ENCODE results near the gene NFYC.

NFYC gene

GRCh38 chr1:40802742-40803113, 111.2 kb downstream of the NFYC start (continued):
- TF ChIP-seq ZBTB17 (tag by site-specific recombination; IDR thresholded peaks at IDR 0.05), result no peak

- Histone ChIP-seq H3K9me3 (ENCODE audit: control insufficient read depth, insufficient read depth, low read depth, low read length) (no peaks in the 10 kb centered on the region), H3K4me3 (ENCODE audit: low read depth, low read length) (no peak overlapping the region), H3K36me3 (ENCODE audit: control insufficient read depth in 2 of 2, insufficient read depth in 1 of 2, low read length in 2 of 2) (no peaks in the 10 kb centered on the region), H3K27ac (ENCODE audit: extremely low read depth, low read depth, low read length) (no peak overlapping the region), H3K4me1 (ENCODE audit: control insufficient read depth, insufficient read depth, low read length) (no peaks in the 10 kb centered on the region)
- POLR2A ChIA-PET, result no interaction called here
- CTCF ChIA-PET, result no interaction called here
- TF ChIP-seq ZNF138 (tag by site-specific recombination; IDR thresholded peaks at IDR 0.05; ENCODE audit: borderline replicate concordance) (no peak), ZNF558 (tag by site-specific recombination; IDR thresholded peaks at IDR 0.05) (no peak), ZNF501 (tag by site-specific recombination; IDR thresholded peaks at IDR 0.05) (no peak), ZNF513 (tag by site-specific recombination; IDR thresholded peaks at IDR 0.05) (no peak), ZNF214 (tag by site-specific recombination; IDR thresholded peaks at IDR 0.05; ENCODE audit: borderline replicate concordance) (no peak), ZNF311 (tag by site-specific recombination; IDR thresholded peaks at IDR 0.05; ENCODE audit: borderline replicate concordance) (no peak)
- TF ChIP-seq, protein P1, sequence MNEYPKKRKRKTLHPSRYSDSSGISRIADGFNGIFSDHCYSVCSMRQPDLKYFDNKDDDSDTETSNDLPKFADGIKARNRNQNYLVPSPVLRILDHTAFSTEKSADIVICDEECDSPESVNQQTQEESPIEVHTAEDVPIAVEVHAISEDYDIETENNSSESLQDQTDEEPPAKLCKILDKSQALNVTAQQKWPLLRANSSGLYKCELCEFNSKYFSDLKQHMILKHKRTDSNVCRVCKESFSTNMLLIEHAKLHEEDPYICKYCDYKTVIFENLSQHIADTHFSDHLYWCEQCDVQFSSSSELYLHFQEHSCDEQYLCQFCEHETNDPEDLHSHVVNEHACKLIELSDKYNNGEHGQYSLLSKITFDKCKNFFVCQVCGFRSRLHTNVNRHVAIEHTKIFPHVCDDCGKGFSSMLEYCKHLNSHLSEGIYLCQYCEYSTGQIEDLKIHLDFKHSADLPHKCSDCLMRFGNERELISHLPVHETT (tag by site-specific recombination; IDR thresholded peaks at IDR 0.05), result no peak
Observed at GRCh38 chr1:40803447-40803846, 111.9 kb downstream of the NFYC start.

- ChIA-PET CTCF (no interaction called here), POLR2A (no interaction called here)
- Histone ChIP-seq H3K36me3 (ENCODE audit: control insufficient read depth in 2 of 2, insufficient read depth in 1 of 2, low read length in 2 of 2) (no peaks in the 10 kb centered on the region), H3K4me3 (ENCODE audit: low read depth, low read length) (no peak overlapping the region), H3K9me3 (ENCODE audit: control insufficient read depth, insufficient read depth, low read depth, low read length) (no peaks in the 10 kb centered on the region), H3K4me1 (ENCODE audit: control insufficient read depth, insufficient read depth, low read length) (no peaks in the 10 kb centered on the region), H3K27ac (ENCODE audit: extremely low read depth, low read depth, low read length) (no peak overlapping the region)
- TF ChIP-seq REST (tag by site-specific recombination; IDR thresholded peaks at IDR 0.05), result no peak
- TF ChIP-seq SCRT1 (tag by site-specific recombination; IDR thresholded peaks at IDR 0.05; ENCODE audit: borderline replicate concordance), result no peak
- TF ChIP-seq BCL11B (tag by site-specific recombination; IDR thresholded peaks at IDR 0.05; ENCODE audit: low read depth), result no peak
- TF ChIP-seq KLF16 (tag by site-specific recombination; IDR thresholded peaks at IDR 0.05), result no peak
- no peak for TF ChIP-seq ZNF248 (tag by site-specific recombination; IDR thresholded peaks at IDR 0.05)
- no peak for TF ChIP-seq ZBTB26 (tag by site-specific recombination; optimal IDR thresholded peaks at IDR 0.05)
- no peak for TF ChIP-seq SALL2 (tag by site-specific recombination; IDR thresholded peaks at IDR 0.05; ENCODE audit: borderline replicate concordance)
- TF ChIP-seq MEIS1 (CRISPR knock-in tag; IDR thresholded peaks at IDR 0.05; ENCODE audit: borderline replicate concordance), result no peak
- no peak for TF ChIP-seq ZNF530 (tag by site-specific recombination; IDR thresholded peaks at IDR 0.05; ENCODE audit: low read depth)
- TF ChIP-seq ZNF488 (tag by site-specific recombination; IDR thresholded peaks at IDR 0.05), result no peak
- TF ChIP-seq, protein P2, sequence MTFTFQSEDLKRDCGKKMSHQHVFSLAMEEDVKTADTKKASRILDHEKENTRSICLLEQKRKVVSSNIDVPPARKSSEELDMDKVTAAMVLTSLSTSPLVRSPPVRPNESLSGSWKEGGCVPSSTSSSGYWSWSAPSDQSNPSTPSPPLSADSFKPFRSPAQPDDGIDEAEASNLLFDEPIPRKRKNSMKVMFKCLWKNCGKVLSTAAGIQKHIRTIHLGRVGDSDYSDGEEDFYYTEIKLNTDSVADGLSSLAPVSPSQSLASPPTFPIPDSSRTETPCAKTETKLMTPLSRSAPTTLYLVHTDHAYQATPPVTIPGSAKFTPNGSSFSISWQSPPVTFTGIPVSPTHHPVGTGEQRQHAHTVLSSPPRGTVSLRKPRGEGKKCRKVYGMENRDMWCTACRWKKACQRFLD (tag by site-specific recombination; IDR thresholded peaks at IDR 0.05), result no peak
- TF ChIP-seq ZNF629 (tag by site-specific recombination; IDR thresholded peaks at IDR 0.05), result no peak
- TF ChIP-seq GLI4 (tag by site-specific recombination; IDR thresholded peaks at IDR 0.05), result no peak
- no peak for TF ChIP-seq ZNF514 (tag by site-specific recombination; IDR thresholded peaks at IDR 0.05)
- no peak for TF ChIP-seq OVOL3 (tag by site-specific recombination; IDR thresholded peaks at IDR 0.05)
- no peak for TF ChIP-seq OSR2 (tag by site-specific recombination; IDR thresholded peaks at IDR 0.05)
- TF ChIP-seq RBAK (tag by site-specific recombination; IDR thresholded peaks at IDR 0.05), result no peak
Observed at GRCh38 chr1:40803902-40804301, 112.4 kb downstream of the NFYC start.

All from HEK293 (cell line).